GM18505 (cell line): Measurements from ENCODE around the gene CFHR5.
"Not testable (repeated sequence)": the region's sequence is repeated elsewhere in the genome, so short reads cannot be mapped to it uniquely, and the experiment has no call there.

ENCODE experiments used
- ATAC-seq: cut with Tn5 transposase; IDR thresholded peaks from one replicate; pipeline ENCODE4 v1.9.1; 2021; ENCODE audit not compliant: unreplicated experiment
- POLR2A ChIP-seq: IDR thresholded peaks from 4 replicates; pipeline ENCODE4 v1.6.1; 2011; ENCODE audit warnings: borderline replicate concordance; ENCODE audit not compliant: insufficient read depth, insufficient read length; ENCODE audit errors: extremely low read depth

Gene CFHR5

GRCh38 chr1:196993916-196994315 lies 16.6 kb downstream of the CFHR5 start:
- ATAC-seq, result no peak
- TF ChIP-seq POLR2A, result no peak

DNA sequence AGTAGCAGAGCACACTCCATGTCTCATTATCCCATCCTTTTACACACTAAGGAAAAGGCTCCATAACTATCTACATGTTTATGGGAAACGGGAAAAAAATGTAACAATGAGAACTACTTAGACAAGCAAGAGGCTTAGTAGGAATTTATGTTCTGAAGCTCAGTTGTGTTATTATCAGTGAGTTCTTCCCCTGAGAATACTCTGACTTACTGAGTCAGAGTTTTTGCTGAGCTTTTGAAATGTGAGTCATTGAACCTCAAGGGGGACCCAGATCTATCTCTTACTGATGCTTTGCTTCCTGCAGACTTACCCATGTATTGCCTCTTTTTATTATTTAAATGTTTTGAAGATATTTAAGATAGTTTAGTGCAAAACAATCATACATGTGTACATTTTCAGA lies 20.1 kb downstream of the CFHR5 start:
- ATAC-seq, result no peak
- TF ChIP-seq POLR2A, result no peak

GRCh38 chr1:197001828-197002227 lies 24.5 kb downstream of the CFHR5 start:
- TF ChIP-seq POLR2A, result no peak
- no peak for ATAC-seq

DNA sequence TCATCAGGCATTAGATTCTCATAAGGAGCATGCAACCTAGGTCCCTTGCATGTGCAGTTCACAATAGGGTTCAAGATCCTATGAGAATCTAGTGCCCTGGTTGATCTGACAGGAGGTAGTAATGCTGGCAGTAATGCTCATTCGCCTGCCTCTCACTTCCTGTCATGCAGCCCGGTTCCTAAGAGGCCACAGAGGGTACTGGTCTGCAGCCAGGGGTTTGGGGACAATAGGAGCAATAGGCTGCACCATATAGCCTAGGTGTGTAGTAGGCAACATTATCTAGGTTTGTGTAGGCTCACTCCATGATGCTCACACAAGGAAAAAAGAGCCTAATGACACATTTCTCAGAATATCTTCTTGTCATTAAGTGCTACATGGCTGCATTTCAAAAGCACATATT lies 25.8 kb downstream of the CFHR5 start:
- TF ChIP-seq POLR2A, result no peak
- ATAC-seq, result no peak

GRCh38 chr1:197008861-197009260 lies 31.5 kb downstream of the CFHR5 start:
- ATAC-seq, result no peak
- no peak for TF ChIP-seq POLR2A

GRCh38 chr1:197011614-197012013 lies 34.3 kb downstream of the CFHR5 start:
- no peak for ATAC-seq
- TF ChIP-seq POLR2A, result no peak

GRCh38 chr1:197013234-197013633 lies 35.9 kb downstream of the CFHR5 start:
- TF ChIP-seq POLR2A, result no peak
- no peak for ATAC-seq

DNA sequence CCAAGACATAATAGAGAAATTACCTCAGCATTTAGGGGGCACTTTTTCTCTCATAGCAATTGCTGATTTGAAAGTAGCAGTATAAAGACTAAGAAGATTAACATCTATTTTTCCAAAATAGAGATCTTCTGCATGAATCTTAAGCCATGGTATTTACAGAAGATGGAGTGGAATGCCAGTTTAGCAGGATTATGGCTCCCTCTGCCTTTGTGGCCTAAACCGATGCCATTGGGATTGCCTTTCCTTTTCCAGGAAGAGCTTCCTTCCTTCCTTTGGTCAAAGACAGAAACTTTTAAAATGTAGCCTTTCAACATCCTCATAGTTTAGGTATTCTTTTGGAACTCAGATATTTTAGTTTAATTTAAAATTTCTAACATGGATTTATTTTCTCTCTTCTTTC lies 39.4 kb downstream of the CFHR5 start:
- ATAC-seq, result no peak
- no peak for TF ChIP-seq POLR2A

GRCh38 chr1:197017558-197018146 lies 40.3 kb downstream of the CFHR5 start:
- TF ChIP-seq POLR2A, result no peak
- no peak for ATAC-seq

- TF ChIP-seq POLR2A, result no peak
- no peak for ATAC-seq
These were observed 44.4 kb downstream of the CFHR5 start for GRCh38 chr1:197021716-197022115.

- no peak for ATAC-seq
- no peak for TF ChIP-seq POLR2A
These were observed 47.1 kb downstream of the CFHR5 start for GRCh38 chr1:197024460-197024859.

DNA sequence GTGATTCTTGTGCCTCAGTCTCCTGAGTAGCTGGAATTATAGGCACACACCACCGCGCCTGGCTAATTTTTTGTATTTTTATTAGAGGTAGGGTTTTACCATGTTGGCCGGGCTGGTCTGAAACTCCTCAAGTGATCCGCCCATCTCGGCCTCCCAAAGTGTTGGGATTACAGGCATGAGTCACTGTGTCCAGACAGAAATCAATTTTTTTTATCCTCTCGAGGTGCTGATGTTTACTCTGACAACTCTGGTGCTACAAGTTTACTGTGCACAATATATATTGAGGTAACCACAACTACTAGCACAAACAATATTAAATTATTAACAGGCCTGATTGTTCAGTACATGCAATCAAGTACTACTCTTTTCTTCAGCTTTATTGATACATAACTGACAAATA lies 50.0 kb downstream of the CFHR5 start:
- ATAC-seq, result no peak
- no peak for TF ChIP-seq POLR2A

- ATAC-seq, result no peak
- no peak for TF ChIP-seq POLR2A
These were observed 52.4 kb downstream of the CFHR5 start for GRCh38 chr1:197029749-197030148.

DNA sequence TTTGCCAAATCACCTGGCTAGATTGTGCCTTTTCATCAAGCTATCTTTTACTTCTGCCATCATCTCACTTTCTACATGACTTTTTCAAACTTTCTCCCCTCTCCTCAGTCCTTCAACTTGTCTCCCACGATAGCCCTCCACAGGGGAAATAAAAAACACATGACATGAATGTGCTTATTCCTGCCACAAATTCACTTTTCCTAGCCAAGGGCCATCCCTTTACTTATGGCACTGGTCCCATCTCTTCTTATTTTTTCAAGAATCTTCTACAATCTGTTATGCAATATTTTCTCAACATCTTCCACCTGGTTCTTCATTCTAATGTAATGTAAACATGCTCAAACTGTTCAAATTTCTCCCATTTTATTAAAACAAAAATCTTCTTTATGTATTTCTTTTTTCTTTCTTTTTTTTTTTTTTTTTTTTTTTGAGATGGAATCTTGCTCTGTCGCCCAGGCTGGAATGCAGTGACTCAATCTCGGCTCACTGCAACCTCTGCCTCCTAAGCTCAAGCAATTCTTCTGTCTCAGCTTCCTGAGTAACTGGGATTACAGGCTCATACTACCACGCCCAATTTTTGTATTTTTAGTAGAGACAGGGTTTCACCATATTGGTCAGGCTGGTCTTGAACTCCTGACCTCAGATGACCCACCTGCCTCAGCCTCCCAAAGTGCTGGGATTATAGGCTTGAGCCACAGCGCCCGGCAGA lies 57.4 kb downstream of the CFHR5 start:
- not testable (repeated sequence) for ATAC-seq

DNA sequence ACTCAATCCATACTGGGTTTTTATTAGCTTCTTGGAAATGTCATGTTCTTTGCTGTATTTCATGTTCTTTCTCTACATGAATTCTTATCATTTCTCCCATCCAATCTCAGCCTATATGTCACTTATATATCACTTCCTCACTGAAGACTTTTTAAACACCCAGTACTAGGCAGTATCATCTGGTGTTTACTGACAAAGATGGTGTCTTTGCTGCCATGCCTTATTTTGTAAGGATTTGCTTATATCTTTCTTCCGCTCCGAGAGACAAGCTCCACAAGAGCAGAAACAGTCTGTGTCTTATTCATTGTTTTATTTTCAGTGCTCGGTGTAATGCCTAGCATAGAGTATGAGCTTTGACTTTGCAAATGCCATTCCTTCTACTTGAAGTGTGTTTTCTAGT lies 59.5 kb downstream of the CFHR5 start:
- no peak for TF ChIP-seq POLR2A
- no peak for ATAC-seq

DNA sequence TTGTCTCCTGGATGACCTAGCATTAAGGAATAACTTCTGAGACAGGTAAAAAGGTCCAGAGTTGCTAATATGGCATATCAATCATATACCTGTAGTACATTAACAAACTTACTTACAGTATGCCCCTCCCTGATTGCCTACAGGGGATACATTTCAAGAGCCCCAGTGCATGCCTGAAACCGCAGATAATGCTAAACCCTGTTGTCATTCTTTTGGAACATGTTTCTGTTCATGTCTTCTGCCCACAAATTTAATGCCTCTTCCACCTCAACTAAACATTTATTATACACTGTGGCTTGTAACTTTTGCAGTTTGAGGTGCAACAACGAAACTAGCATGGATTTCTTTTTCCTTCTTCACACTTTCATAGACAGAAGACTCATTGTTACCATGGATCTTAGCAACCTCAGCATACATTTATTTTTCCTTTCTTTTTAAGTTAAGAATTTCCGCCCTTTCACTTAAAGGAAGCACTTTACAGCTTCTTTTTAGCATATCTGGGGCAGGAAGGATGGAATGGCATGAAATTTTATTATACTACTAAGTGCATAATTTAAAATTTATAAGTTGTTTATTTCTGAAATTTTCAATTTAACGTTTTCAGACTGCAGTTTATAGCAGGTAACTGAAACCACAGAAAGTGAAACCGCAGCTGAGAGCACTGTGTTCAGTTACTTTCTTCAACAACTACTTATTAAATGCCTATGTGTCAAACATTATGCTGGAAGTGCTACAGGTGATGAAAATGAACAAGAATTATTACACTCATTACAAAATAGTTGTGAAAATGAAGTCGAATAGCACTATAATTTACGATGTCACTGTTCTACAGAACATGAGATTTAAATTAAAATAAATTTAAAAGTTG lies 64.4 kb downstream of the CFHR5 start:
- no peak for TF ChIP-seq POLR2A
- ATAC-seq, result peak; percentile 93
